ENCODE data around the gene HBEGF.

HBEGF gene

GRCh38 chr5:140355546-140355945 is 9.1 kb upstream of the HBEGF start:
- no peak for DNase-seq (ENCODE audit: low read depth)
- no peak overlapping the region for H3K4me3 ChIP-seq (replicated peaks; ENCODE audit: low read depth, low read length)
- no peak for TF ChIP-seq CTCF (IDR thresholded peaks at IDR 0.05; ENCODE audit: low read length, missing control alignments)

- no peak overlapping the region for H3K4me3 ChIP-seq (replicated peaks; ENCODE audit: low read depth, low read length)
- peak; percentile 82 for DNase-seq (ENCODE audit: low read depth)
- TF ChIP-seq CTCF (IDR thresholded peaks at IDR 0.05; ENCODE audit: low read length, missing control alignments) = peak; percentile 81
These were observed 5.4 kb upstream of the HBEGF start for GRCh38 chr5:140351609-140352334.

GRCh38 chr5:140349244-140349643 is 2.8 kb upstream of the HBEGF start:
- DNase-seq (ENCODE audit: low read depth) = no peak
- no peak for TF ChIP-seq CTCF (IDR thresholded peaks at IDR 0.05; ENCODE audit: low read length, missing control alignments)
- no peak overlapping the region for H3K4me3 ChIP-seq (replicated peaks; ENCODE audit: low read depth, low read length)

- no peak for TF ChIP-seq CTCF (IDR thresholded peaks at IDR 0.05; ENCODE audit: low read length, missing control alignments)
- DNase-seq (ENCODE audit: low read depth) = no peak
- no peak overlapping the region for H3K4me3 ChIP-seq (replicated peaks; ENCODE audit: low read depth, low read length)
These were observed 1.7 kb upstream of the HBEGF start for GRCh38 chr5:140348104-140348503.

- TF ChIP-seq CTCF (IDR thresholded peaks at IDR 0.05; ENCODE audit: low read length, missing control alignments) = no peak
- no peak overlapping the region for H3K4me3 ChIP-seq (replicated peaks; ENCODE audit: low read depth, low read length)
- no peak for DNase-seq (ENCODE audit: low read depth)
These were observed 957 bp upstream of the HBEGF start for GRCh38 chr5:140347360-140347759.

- peak; percentile 68 for DNase-seq (ENCODE audit: low read depth)
- peak; percentile 42 for TF ChIP-seq CTCF (IDR thresholded peaks at IDR 0.05; ENCODE audit: low read length, missing control alignments)
- peak overlapping the region; percentile 70 for H3K4me3 ChIP-seq (replicated peaks; ENCODE audit: low read depth, low read length)
These were observed 470 bp downstream of the HBEGF start for GRCh38 chr5:140345919-140346347.

All from fibroblast of pulmonary artery (primary cell).